Urinary bladder (tissue), 4 donors: ENCODE data around the gene LRRC46. TPM values are rescaled to one million over a fixed set of nuclear protein-coding genes. Genes with fewer than 3 reads are reported as not detected.

Experiments used
- DNase-seq: peaks from one replicate; pipeline ENCODE4 v3.0.0-alpha.2; 2015; ENCODE audit errors: extremely low spot score
- H3K27ac ChIP-seq: one replicate; pipeline ENCODE4 v1.5.1; 2013; ENCODE audit warnings: low read depth, mild to moderate bottlenecking, moderate library complexity
- H3K36me3 ChIP-seq: one replicate; pipeline ENCODE4 v1.6.1; 2013; ENCODE audit warnings: mild to moderate bottlenecking, moderate library complexity; ENCODE audit not compliant: insufficient read depth
- H3K4me1 ChIP-seq: one replicate; pipeline ENCODE4 v1.6.1; 2013; ENCODE audit warnings: mild to moderate bottlenecking, moderate library complexity; ENCODE audit not compliant: insufficient read depth
- H3K4me3 ChIP-seq: one replicate; pipeline ENCODE4 v1.5.1; 2013; ENCODE audit warnings: low read depth, low read length
- WGBS: extraction: QIAGEN DNeasy Blood & Tissue Kit; methylation state at CpG from one replicate; pipeline ENCODE4 v1.1.7; 2013; 5-methylcytosine and 5-hydroxymethylcytosine counted together
- polyA plus RNA-seq: library from polyadenylated mRNA; stranded (reverse); fragments of 200-250 nt; gene quantifications from one replicate; pipeline ENCODE4 v1.2.3, GENCODE V29; 2013
- total RNA-seq: library from RNA; depleted of rRNA; stranded (reverse); fragments of >200 nt; gene quantifications from one replicate; pipeline ENCODE4 v1.2.3, GENCODE V29; 2014
- donor health status: healthy with polysubstance abuse.
- donor health status: healthy.

Gene LRRC46
- total and polyA plus RNA-seq, 2 donors, result 0.30 TPM; not detected in 1

- DNase-seq, result no peak
- H3K4me1 ChIP-seq, result no peaks in the 10 kb centered on the region
- H3K36me3 ChIP-seq, result peaks cover 5% of the 10 kb centered on the region
- H3K27ac ChIP-seq, result no peak overlapping the region
- 67% methylated on average over 6 of the region's 6 CpGs for WGBS
- H3K4me3 ChIP-seq, result no peak overlapping the region
Observed at GRCh38 chr17:47803751-47804150, 27.7 kb upstream of the LRRC46 start.

GRCh38 chr17:47804461-47804860 lies 27.0 kb upstream of the LRRC46 start:
- WGBS, result 65% methylated on average over 3 of the region's 3 CpGs
- Histone ChIP-seq H3K27ac (no peak overlapping the region), H3K36me3 (peaks cover 5% of the 10 kb centered on the region), H3K4me1 (no peaks in the 10 kb centered on the region), H3K4me3 (no peak overlapping the region)
- DNase-seq, result no peak

- Histone ChIP-seq H3K4me3 (no peak overlapping the region), H3K27ac (no peak overlapping the region), H3K4me1 (no peaks in the 10 kb centered on the region), H3K36me3 (peaks cover 5% of the 10 kb centered on the region)
- WGBS, result 90% methylated on average over 16 of the region's 16 CpGs
- no peak for DNase-seq
Observed at GRCh38 chr17:47806026-47806912, 25.2 kb upstream of the LRRC46 start.

- no peak for DNase-seq
- H3K27ac ChIP-seq, result no peak overlapping the region
- H3K4me1 ChIP-seq, result no peaks in the 10 kb centered on the region
- 88% methylated on average over 9 of the region's 9 CpGs for WGBS
- H3K4me3 ChIP-seq, result no peak overlapping the region
- peaks cover 5% of the 10 kb centered on the region for H3K36me3 ChIP-seq
Observed at GRCh38 chr17:47806913-47807255, 24.6 kb upstream of the LRRC46 start.

- Histone ChIP-seq H3K36me3 (peaks cover 5% of the 10 kb centered on the region), H3K4me1 (no peaks in the 10 kb centered on the region), H3K4me3 (no peak overlapping the region), H3K27ac (no peak overlapping the region)
- WGBS, result 81% methylated on average over 11 of the region's 11 CpGs
- DNase-seq, result no peak
Observed at GRCh38 chr17:47807421-47807820, 24.0 kb upstream of the LRRC46 start.

GRCh38 chr17:47808036-47808829 lies 23.2 kb upstream of the LRRC46 start:
- Histone ChIP-seq H3K4me1 (no peaks in the 10 kb centered on the region), H3K36me3 (peaks cover 5% of the 10 kb centered on the region), H3K27ac (no peak overlapping the region), H3K4me3 (no peak overlapping the region)
- no peak for DNase-seq
- WGBS, result 89% methylated on average over 20 of the region's 20 CpGs

GRCh38 chr17:47808830-47809480 lies 22.5 kb upstream of the LRRC46 start:
- peaks cover 5% of the 10 kb centered on the region for H3K36me3 ChIP-seq
- no peak for DNase-seq
- H3K4me3 ChIP-seq, result no peak overlapping the region
- WGBS, result 95% methylated on average over 22 of the region's 22 CpGs
- H3K4me1 ChIP-seq, result no peaks in the 10 kb centered on the region
- no peak overlapping the region for H3K27ac ChIP-seq

DNA sequence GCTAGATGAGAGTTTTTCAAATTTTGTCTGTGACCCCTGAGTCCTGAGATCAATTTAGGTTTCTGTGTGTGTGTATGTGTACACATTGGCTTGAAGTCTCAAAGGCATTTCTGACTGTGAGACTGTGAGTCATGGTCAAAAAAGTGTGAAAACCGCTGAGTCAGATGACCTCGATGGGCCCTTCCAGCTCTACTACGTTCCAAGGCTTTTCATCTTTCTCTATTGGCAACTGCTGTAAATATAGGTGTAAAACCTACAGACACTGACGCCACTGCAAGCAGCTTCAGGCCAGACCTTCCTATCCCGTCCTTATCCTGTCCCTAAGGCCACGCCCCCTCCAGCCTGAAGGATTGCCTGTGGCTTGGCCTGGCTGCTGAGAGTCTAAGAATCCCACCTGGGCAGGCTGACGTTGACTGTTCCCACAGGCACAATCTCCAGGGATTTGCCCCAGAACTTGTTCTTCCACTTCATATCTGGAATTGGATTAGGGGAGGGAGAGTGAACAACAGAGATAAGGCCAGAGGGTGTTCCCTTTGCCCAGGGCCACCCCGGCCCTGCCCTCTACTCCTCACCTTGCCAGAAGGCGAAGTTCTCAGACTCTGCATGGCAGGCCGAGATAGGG lies 21.2 kb upstream of the LRRC46 start:
- 61% methylated on average over 10 of the region's 10 CpGs for WGBS
- no peak for DNase-seq
- Histone ChIP-seq H3K4me3 (no peak overlapping the region), H3K4me1 (no peaks in the 10 kb centered on the region), H3K36me3 (peaks cover 8% of the 10 kb centered on the region), H3K27ac (no peak overlapping the region)

DNA sequence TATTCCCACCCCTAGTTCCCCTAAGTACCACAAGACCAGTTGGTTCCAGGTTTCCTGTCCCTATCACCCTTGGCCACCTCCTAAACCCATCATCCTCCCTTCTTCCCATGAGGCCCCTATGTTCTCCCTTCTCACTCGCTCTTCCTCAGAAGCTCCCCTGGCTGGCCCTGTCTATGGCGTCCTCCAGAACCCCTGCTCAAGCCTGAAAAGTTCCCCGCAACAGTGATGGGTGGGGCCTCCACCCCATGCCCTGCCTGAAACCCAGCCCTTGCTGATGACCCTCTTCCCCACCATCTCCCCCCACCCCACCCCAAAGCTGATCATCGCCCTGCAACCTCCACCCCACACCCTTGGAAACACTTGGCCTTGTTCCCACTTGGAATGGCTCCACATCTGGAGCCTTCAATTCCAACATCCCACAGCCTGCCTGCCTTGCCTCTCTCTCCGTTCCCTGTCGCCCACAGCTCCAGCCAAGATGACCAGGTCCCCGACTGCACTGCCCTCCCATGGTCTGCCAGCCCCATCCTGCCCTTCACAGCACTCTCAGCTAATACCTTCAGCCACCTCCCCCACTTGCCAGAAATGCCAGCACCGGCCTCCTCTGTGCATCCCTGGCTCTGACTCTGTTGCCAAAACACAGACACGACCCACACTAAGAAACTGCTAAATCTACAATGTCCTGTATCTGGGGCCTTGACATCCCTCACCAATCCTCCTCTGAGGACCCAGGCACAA lies 20.4 kb upstream of the LRRC46 start:
- DNase-seq, result no peak
- Histone ChIP-seq H3K36me3 (peaks cover 8% of the 10 kb centered on the region), H3K4me3 (no peak overlapping the region), H3K27ac (no peak overlapping the region), H3K4me1 (no peaks in the 10 kb centered on the region)
- WGBS, result 78% methylated on average over 9 of the region's 9 CpGs

DNA sequence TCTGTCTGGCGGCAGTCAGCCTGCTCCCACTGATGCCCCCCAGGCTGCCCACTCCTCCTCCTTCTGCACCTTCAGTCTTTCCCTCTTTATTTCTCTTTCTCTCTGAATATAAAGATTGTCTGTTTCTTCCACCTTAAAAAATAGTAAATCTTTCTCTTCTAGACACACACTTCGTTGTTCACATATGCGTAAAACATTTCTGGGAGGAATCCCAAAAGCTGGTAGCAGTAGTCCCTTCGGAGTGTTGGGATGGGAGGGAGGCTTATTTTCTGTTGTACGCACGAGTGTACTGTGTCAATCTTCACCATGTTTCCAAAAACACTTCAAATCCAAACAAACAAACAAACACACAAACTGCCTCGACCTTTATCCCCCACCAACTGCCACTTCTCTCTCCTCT lies 19.8 kb upstream of the LRRC46 start:
- no peaks in the 10 kb centered on the region for H3K4me1 ChIP-seq
- DNase-seq, result no peak

GRCh38 chr17:47812146-47812920 lies 19.1 kb upstream of the LRRC46 start:
- Histone ChIP-seq H3K36me3 (peaks cover 8% of the 10 kb centered on the region), H3K4me3 (no peak overlapping the region), H3K4me1 (no peaks in the 10 kb centered on the region), H3K27ac (no peak overlapping the region)
- DNase-seq, result no peak
- WGBS, result 81% methylated on average over 18 of the region's 18 CpGs

More for the DNA sequence above, 19.8 kb upstream of the LRRC46 start:
- peaks cover 8% of the 10 kb centered on the region for H3K36me3 ChIP-seq
- no peak overlapping the region for H3K27ac ChIP-seq
- 70% methylated on average over 7 of the region's 7 CpGs for WGBS
- H3K4me3 ChIP-seq, result no peak overlapping the region

- Histone ChIP-seq H3K36me3 (peaks cover 3% of the 10 kb centered on the region), H3K27ac (no peak overlapping the region), H3K4me1 (no peaks in the 10 kb centered on the region), H3K4me3 (no peak overlapping the region)
- DNase-seq, result no peak
- 94% methylated on average over 14 of the region's 14 CpGs for WGBS
Observed at GRCh38 chr17:47813077-47813476, 18.4 kb upstream of the LRRC46 start.
